GM19397 (cell line): Measurements from ENCODE around the gene GRAMD4.

ENCODE experiments used
- ATAC-seq: cut with Tn5 transposase; IDR thresholded peaks from one replicate; pipeline ENCODE4 v1.9.1; 2021; ENCODE audit warnings: mild to moderate bottlenecking, moderate library complexity; ENCODE audit not compliant: unreplicated experiment

The GRAMD4 gene

DNA sequence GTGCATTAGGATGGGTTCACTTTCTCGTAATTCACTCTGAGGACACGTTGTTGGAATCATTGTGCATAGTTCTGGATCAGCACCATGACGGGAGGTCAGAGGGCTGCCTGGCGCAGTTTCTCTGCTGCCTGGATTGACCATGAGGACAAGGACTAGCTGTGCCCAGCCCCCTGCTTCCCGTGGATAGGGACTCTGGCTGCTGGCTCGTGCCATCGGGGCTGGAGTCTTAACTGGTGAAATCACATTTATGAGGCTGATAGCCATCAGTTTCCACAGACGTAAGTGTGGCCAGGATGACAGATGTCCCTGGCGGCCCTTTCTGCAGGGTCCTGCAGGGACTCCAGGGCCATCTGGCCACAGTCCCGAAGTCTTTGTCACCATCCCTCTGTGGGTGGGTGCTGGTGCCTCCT is 24.1 kb upstream of the GRAMD4 start:
- no peak for ATAC-seq

DNA sequence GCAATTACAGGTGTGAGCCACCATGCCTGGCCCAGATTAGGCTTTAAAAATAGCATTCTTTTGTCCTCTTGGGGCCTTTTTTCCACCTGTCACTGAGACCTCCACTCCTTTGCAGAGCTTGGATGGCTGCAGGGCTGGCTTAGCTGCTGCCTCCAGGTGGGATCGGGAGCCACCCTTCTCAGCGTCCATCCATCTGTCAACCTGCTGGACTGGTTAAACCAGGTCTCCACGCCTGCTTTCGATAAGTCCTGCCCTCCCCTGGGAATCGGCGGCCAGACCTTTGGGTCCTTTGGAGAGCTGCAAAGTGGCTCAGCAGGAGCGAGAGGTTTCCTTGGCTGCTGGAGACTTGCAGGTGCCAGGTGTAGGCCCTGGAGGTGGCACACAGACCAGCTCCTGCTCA is 23.4 kb upstream of the GRAMD4 start:
- ATAC-seq = no peak

DNA sequence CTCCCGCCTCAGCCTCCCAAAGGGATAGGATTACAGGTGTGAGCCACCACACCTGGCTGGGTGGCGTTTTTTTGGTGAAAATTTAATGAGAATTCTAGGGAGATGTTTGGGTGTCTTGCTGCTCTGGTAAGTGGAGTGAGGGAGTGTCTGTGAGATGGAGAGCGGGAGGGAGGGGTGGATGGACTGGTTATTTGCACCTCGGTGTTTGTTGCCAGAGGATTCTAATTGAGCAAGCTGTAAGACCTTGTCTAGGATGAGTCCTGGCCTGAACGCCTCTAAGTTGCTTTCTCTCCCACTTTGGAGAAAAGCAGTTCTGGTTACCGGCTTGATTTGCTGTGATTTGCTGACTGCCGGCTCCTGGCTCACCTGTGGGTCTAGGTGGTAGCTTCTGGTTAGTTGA is 22.0 kb upstream of the GRAMD4 start:
- ATAC-seq = no peak

DNA sequence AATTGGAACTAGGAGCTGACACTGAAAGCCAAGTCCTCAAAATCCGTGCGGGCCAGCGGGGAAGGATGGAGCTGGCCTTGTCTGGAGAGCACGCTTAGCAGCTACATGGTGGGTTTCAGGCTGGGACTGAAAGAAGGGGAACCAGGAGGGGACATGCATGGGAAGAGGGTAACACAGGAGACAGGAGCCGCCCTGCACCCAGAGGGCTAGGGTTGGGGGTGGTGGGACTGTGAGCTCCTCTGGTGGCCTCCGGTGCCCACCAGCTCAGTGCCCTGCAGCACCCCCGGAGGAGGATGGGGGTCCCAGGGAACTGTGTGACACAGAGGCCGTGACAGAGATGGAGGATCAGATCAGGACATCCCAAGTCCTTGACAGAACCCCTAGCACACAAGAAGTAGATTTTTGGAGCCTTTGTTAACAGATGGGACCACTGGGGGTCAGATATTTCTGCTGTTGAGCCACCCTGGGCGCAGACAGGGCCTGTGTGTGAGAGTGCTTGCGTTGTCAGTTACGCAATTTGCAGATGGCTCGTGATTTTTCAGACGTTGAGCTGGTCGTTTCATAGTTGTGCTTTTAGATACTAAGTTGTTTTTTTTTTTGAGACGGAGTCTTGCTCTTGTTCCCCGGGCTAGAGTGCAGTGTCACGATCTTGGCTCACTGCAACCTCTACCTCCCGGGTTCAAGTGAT is 21.3 kb upstream of the GRAMD4 start:
- ATAC-seq = no peak

DNA sequence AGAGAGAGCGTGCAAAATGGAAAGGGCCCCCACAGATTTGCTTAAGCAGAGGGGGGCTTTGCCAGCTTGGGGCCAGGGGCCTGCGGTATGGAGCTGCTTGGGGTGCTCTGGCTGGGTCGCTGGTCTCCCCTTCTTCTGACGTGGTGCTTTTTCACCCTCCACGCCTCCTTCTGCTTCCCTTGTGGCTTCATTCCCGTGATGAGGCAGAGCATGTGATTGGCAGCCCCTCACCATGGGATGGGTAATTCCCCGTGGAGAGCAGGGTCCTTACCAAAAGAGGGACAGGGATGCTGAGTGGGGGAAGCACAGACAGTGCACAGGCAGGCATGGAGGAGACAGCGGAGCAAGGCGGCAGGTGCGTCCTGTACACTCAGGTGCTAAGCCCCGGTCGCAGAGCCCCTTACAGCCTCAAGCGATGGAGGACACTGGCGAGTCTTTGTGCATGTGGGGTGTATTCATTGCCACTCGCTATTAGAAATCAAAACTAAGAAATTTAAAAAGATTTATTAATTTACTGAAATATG is 19.9 kb upstream of the GRAMD4 start:
- ATAC-seq = no peak

DNA sequence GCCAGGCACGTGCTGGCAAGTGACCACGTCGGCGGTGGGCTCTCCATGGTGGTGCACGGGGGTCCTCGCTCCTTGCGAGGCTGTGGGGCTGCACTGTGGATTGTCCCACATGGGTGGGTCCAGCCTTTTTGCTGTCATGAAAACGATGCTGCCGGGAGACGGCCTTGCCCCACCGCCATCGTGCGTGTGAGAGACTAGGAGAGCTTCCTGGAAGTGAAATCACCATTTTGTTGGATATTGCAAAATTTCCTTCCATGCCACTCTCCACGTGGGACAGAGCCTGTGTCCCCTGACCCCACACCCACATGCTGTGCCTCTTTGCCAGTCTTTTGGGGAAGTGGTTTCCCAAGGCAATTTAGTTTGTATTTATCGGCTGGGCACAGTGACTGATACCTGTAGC is 18.2 kb upstream of the GRAMD4 start:
- no peak for ATAC-seq

DNA sequence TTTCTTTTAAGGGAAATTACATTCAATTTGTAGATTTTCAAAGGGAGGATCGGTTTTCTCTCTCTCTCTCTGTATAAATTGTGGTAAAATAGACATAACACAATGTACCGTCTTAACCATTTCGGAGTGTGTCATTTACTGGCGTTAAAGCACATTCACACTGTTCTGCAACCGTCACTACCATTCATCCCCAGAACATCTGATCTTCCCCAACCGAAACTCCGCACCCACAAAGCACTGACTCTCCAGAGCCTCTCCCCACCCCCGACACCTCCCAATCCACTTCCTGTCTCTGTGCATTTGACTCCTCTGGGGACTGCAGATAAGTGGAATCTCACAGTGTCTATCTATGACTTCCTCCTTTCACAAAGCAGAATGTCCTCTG is 15.9 kb upstream of the GRAMD4 start:
- no peak for ATAC-seq

DNA sequence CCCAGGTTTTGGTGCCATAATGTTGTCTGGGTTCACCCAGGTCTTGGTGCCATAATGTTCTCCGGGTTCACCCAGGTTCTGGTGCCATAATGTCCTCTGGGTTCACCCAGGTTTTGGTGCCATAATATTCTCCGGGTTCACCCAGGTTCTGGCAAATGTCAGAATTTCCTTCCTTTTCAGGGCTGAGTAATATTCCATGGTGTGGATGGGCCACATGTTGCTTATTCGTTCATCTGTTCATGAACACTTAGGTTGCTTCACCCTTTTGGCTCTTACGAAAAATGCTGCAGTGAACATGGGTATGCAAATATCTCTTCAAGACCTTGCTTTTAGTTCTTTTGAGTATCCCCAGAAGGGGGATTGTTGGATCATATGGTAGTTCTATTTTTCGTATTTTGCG is 15.1 kb upstream of the GRAMD4 start:
- ATAC-seq = no peak

DNA sequence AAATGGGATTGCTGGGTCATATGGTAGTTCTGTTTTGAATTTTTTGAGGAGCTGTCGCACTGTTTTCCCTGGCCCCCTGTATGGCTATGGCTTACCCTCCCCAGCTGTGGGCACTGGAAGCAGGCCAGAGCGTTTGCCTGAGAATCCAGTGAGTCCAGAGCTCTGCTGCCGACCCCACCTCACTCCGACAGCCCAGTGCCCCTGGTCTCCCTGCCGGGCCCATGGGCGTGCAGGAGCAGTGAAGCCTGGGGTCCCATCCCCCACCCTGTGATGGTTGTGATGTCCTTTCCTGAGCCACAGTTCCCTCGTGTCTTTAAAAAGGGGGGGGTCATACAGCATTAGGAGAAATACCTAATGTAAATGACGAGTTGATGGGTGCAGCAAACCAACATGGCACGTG is 13.3 kb upstream of the GRAMD4 start:
- no peak for ATAC-seq

DNA sequence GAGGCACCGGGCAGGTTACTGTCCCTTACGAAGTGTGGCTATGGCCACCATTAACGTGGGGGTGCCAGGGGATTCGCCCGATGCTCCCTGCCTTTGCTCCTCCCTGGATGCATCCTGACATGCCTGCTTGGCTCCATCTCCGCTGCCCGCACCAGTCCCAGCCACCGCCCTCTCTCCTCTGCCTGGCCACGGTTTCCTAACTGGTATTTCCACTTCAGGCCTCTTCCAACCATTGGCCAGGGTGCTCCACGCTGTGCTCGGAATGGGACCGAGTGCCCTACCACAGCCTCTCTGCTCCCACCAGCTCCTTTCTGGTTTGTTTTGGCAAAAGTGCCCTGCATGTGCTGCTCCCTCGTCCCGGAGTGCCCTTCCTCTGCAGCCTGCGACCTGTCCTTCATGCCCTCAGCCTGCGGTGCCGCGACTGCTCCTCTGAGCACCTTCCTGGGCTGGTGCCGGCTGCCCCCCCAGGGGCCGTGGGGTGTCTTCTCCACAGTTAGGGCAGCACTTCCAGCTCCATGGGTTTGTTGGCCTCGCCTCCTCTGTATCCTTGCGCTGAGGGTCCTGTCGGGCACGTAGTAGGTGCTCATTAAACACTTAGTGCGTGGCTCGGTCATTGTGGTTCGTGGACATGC is 12.6 kb upstream of the GRAMD4 start:
- no peak for ATAC-seq

DNA sequence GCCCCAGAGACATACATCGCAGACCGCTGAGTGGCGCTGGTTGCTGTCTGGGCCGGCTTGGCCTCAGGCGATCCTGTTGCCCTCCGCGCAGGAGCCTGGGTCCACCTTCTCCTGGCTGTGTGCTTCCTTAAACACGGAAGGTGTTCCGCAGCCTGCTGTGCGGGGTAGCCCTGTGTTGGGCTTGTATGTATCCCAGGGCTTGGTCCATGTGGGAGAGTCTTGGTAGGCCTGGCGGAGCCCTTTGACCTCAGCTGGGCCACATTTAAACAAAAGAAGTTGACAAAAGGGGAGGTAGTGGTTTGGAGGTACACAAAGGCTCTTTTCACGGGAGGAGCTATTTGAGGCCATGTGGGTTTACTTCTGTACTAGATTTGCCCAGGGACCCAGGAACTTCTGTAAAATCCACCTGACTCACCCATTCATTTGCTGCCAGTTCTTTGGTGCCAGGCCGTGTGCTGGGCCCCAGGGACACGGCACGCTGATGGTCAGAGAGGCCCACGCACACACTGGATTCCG is 11.0 kb upstream of the GRAMD4 start:
- ATAC-seq = no peak

DNA sequence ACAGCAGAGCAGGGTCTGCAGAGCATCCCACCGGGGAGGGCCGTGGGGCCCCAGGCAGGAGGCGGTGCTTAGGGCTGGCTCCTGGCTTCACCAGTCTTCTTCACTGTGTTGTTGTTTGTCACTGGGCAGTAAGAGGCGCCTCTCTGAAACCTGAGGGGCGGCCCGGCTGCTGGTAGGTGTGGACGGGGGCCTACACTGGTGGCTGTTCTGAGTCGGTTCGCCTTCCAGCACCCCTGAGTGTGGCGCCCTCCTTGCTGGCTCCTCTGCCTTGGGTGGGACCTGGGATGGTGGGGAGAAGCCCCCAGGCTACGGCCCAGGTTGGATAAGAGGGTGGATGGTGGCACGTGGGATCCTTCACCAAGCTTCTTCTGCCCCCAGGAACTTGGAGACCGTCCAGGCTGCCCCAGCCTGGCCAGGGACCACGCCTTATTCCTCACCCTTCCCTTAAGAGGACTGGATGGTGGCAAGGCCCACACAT is 10.4 kb upstream of the GRAMD4 start:
- ATAC-seq = no peak

DNA sequence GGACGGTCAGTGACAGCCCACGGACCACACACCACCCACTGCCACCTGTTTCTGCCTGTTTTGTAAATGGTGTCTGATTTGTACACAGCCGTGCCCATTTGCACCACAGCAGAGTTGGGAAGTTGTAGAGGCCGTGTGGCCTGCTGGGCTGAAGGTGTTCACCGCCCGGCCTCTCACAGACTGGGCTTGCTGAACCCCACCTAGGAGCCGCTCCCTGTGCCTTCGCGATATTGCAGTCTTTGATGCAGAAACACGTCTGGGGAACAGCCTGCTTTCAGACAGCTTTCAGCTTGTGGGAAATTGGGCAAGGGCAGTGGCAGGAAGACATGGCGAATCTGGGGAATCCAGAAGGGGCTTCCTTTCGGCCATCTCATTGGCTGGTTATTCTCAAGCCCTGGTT is 9.8 kb upstream of the GRAMD4 start:
- no peak for ATAC-seq

DNA sequence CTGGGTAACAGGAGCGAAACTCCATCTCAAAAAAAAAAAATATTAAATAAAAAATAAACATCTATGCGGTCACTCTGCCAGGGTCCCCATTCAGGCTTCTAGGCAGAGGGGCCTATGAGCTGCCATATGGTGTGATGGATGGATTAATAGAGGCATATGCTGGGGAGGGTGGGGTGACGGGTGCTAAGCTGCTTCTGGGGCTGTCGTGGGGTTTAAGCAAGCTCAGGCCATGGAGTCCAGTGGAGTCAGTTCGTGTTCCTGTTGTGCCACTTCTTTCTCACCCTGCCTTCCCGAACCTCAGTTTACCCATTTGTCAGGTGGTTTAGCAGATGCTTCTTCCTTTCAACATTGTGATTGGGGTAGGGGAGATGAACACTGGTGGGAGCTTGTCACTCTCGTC is 9.0 kb upstream of the GRAMD4 start:
- no peak for ATAC-seq

DNA sequence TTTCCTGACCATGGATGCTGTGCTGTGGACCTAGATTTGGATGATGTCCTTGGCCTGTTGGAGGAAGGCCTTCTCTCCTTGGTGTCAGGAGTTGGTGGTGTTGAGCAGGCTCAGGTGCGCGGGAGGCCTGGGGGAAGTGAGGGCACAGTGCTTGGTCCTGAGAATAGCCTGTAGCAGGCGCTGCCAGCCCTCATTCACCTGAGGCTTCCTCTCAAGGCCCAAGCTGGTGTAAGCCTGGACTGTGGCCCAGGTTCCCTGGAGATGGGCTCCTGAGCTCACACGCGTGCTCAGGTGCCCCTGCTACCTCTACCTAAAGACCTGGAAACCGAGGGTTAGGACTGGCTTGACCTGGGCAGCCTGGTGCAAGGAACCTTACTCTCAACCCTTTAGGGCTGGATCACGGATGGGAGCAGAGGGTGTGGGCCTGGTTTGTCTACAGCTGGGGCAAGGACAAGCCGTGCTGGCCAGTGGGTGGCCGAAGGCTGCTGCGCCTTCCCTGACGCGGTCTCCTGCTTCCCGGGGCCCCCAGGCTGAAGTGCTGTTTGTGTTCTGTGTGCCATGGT is 7.8 kb upstream of the GRAMD4 start:
- no peak for ATAC-seq

DNA sequence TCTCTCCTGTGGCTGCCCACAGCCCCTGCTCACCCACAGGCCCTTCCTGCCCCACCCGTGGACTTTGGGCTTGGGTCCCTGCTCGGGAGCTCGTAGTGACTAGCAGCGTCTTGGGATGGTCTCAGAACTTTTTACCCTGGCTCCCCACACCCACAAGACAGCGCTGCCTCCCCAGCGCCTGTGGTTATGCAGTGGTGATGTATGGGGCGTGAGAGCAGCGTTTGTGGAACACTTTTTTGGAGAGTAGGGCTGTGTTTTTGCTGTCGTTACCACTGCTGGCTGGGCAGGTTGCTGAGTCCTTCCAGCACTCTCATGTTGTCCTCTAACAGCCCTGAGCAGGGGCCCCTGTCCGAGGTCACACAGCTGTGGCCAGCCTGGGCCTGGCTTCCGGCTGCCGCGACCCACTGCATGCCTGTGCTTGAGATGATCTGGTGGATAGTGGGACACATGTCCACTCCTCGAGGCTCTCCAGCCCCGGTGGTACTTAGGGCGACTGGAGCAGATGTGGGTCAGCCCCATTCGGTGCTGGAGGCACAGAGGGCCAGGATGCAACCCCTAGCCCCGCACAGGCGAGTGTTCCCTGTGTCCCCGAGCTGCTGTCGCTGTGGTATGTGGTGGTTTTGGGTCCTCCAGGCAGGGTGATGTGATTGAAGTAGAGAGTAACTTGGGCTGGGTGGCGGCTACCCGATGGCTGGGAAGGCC is 7.1 kb upstream of the GRAMD4 start:
- ATAC-seq = no peak

DNA sequence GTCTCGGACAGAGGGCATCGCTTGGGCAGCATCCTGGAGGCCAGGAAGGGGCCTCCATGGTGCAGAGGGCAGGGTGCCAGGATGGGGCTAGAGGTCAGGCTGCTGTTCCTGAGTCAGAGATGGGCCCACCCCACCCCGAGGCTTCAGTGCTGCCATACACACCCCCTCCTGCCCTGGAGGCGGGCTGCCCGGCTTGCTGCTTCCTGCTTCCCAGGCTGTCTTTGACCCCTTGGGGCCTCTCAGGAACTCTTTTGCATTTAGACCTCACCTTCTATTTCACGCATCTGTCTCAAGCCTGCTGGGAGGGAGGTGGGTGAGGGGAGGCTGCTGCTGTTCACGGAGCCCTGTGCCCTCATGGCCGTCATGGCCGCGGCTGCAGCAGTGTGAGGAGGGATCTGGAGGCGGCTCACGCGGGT is 6.6 kb upstream of the GRAMD4 start:
- ATAC-seq = no peak

DNA sequence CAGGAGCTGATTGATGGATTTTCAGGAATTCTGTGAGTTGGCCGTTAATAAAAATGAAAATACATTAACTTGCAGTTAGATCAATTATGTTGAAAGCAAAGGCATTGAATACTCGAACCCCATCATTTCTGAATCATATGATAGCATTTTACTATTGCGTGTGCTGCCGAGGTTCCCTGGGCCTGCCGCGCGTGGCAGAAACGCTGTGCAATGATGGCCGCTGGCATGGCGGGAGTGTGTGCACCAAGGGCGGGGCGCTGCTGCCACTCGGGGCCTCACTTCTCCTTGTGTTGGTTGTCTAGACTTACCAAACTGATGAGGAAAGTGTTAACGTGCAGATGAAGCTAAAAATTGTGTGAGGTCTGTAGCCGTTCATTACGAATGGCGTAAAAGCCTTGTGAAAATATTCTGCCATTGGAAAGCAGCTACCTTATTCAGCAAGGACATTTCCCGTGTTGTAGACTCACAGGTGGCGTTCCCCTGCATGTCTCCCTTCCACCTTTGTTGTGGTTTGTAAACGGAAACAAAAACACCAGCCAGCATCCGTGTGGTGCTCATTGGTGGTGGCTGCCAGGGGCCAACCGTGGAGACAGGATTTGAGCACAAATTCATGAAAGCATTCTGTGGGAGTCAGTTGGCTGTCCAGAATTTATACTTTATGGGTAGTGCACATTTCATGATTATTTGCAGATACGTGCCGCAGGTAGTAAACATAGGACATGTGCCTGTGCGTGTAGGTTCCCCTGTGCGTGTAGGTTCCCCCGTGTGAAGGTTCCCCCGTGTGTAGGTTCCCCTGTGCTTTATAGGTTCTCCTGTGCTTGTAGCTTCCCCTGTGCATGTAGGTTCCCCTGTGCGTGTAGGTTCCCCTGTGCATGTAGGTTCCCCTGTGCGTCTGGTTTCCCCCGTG is 5.9 kb upstream of the GRAMD4 start:
- ATAC-seq = no peak

DNA sequence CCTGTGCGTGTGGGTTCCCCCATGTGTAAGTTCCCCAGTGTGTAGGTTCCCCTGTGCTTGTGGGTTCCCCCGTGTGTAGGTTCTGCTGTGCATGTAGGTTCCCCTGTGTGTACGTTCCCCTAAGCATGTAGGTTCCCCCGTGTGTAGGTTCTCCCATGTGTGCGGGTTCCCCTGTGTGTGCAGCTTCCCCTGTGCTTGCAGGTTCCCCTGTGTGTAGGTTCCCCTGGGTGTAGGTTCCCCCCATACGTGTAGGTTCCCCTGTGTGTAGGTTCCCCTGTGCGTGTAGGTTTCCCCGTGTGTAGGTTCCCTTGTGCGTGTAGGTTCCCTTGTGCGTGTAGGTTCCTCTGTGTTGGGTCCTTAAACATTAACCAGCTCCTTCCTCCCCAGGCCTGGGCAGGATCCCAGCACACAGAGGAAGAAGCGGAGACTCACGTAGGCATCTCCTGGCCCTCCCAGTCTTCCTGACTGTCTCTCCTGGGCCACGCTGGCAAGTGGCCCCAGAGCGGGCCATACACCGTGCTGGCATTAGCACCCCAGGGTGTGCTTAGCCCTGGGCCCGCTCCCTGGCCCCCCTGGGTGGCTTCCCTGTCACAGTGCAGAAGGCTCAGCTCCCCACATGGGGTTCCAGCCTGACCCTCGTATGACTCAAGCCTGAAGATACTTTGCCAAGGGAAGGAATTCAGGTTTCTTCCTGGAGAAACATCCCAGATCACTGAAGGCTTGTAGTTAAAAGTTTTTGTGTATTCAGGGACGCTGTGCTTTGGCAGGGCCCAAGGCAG is 2.8 kb upstream of the GRAMD4 start:
- no peak for ATAC-seq
